ENCODE measurements around the gene SLC45A2. TPM values are rescaled to one million over a fixed set of nuclear protein-coding genes. Genes with fewer than 3 reads are reported as not detected.
"Not testable (repeated sequence)": the region's sequence is repeated elsewhere in the genome, so short reads cannot be mapped to it uniquely, and the experiment has no call there.

The SLC45A2 gene
- total RNA-seq, 1 donor from 2014 or later = not detected

DNA sequence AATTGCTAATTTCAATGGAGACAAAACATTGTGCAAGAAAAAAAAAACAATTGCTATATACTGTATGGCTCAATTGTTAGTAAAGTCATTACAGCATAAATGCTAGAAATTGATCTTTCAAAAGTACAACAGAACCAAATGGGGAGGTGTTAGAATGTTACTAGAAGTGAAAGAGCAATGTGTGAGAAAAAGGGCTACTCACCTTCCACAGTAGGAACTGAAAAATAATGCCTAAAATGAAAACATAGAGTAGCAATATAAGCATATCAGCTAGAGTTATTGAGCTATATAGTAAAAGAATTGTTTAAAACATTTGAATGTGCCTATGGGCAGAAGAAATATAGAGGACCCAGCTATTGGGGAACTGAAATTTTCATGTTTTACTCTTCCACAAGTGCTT is 59.2 kb downstream of the SLC45A2 start:
- Mint-ChIP-seq H3K9me3 (peaks cover under 1% of the 10 kb centered on the region), H3K27ac (no peak overlapping the region), H3K4me1 (peaks cover 12% of the 10 kb centered on the region), H3K4me3 (no peak overlapping the region), H3K27me3 (ENCODE audit: insufficient read depth, low read depth) (peaks cover 18% of the 10 kb centered on the region), H3K36me3 (no peaks in the 10 kb centered on the region)
- H3K9ac ChIP-seq = no peak overlapping the region
- H3K27ac ChIP-seq = no peak overlapping the region
- no peaks in the 10 kb centered on the region for H4K20me1 ChIP-seq (ENCODE audit: low read depth)
- no peak overlapping the region for H3K4me3 ChIP-seq
- H3K36me3 ChIP-seq = no peaks in the 10 kb centered on the region
- no peaks in the 10 kb centered on the region for H3F3A ChIP-seq (ENCODE audit: low read depth)
- H3K27me3 ChIP-seq = no peaks in the 10 kb centered on the region
- peaks cover 4% of the 10 kb centered on the region for H3K4me1 ChIP-seq
- no peaks in the 10 kb centered on the region for H3K79me2 ChIP-seq (ENCODE audit: low read depth)
- TF ChIP-seq EZH2 (IDR thresholded peaks at IDR 0.05) (no peak), EZH2phosphoT487 (IDR thresholded peaks at IDR 0.05) (no peak)
- TF ChIP-seq, protein P1, sequence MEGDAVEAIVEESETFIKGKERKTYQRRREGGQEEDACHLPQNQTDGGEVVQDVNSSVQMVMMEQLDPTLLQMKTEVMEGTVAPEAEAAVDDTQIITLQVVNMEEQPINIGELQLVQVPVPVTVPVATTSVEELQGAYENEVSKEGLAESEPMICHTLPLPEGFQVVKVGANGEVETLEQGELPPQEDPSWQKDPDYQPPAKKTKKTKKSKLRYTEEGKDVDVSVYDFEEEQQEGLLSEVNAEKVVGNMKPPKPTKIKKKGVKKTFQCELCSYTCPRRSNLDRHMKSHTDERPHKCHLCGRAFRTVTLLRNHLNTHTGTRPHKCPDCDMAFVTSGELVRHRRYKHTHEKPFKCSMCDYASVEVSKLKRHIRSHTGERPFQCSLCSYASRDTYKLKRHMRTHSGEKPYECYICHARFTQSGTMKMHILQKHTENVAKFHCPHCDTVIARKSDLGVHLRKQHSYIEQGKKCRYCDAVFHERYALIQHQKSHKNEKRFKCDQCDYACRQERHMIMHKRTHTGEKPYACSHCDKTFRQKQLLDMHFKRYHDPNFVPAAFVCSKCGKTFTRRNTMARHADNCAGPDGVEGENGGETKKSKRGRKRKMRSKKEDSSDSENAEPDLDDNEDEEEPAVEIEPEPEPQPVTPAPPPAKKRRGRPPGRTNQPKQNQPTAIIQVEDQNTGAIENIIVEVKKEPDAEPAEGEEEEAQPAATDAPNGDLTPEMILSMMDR (IDR thresholded peaks at IDR 0.05) = no peak
- DNase-seq (ENCODE audit: low spot score) = no peak
- H2AFZ ChIP-seq (replicated peaks) = no peak overlapping the region
- no peaks in the 10 kb centered on the region for H3K9me3 ChIP-seq (ENCODE audit: low read depth)
- no peak overlapping the region for H3K4me2 ChIP-seq

DNA sequence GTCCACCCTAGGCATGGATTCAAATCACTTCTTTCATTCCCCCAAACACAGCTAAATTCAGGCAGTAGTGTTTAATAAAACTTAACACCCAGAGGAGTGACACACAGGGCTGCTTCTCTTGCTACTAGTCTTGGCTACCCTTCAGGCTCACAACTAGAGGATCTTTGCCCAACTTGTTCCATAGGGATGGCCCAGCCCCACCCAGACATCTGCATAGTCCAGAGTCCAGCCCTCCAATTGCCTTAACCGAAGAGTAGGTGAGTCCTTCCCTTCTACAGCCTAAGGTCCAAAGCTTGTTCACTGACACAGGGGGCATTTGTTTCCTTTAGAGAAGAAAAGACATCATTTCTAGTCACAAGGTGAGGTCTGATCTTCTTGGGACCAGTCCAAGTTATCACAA is 63.5 kb downstream of the SLC45A2 start:
- Histone ChIP-seq H3F3A (ENCODE audit: low read depth) (no peaks in the 10 kb centered on the region), H3K9ac (no peak overlapping the region), H3K27me3 (no peaks in the 10 kb centered on the region), H3K9me3 (ENCODE audit: low read depth) (no peaks in the 10 kb centered on the region), H3K27ac (no peak overlapping the region), H3K4me3 (no peak overlapping the region), H3K4me2 (no peak overlapping the region), H3K4me1 (no peaks in the 10 kb centered on the region), H4K20me1 (ENCODE audit: low read depth) (no peaks in the 10 kb centered on the region), H3K36me3 (no peaks in the 10 kb centered on the region), H3K79me2 (ENCODE audit: low read depth) (no peaks in the 10 kb centered on the region), H2AFZ (replicated peaks) (no peak overlapping the region)
- H3K27me3 Mint-ChIP-seq (ENCODE audit: insufficient read depth, low read depth) = peaks cover 16% of the 10 kb centered on the region
- peaks cover 34% of the 10 kb centered on the region for H3K9me3 Mint-ChIP-seq
- H3K4me3 Mint-ChIP-seq = no peak overlapping the region
- DNase-seq (ENCODE audit: low spot score) = no peak
- no peak overlapping the region for H3K27ac Mint-ChIP-seq
- no peak for TF ChIP-seq EZH2 (IDR thresholded peaks at IDR 0.05)
- no peak for TF ChIP-seq EZH2phosphoT487 (IDR thresholded peaks at IDR 0.05)
- TF ChIP-seq, protein P1 (IDR thresholded peaks at IDR 0.05) = no peak
- H3K4me1 Mint-ChIP-seq = no peaks in the 10 kb centered on the region
- H3K36me3 Mint-ChIP-seq = no peaks in the 10 kb centered on the region

DNA sequence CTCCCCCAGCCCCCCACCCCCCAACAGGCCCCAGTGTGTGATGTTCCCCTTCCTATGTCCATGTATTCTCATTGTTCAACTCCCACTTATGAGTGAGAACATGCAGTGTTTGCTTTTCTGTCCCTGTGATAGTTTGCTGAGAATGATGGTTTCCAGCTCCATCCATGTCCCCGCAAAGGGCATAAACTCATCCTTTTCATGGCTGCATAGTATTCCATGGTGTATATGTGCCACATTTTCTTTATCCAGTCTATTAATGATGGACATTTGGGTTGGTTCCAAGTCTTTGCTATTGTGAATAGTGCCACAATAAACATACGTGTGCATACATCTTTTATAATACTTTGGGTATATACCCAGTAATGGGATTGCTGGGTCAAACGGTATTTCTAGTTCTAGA is 69.6 kb downstream of the SLC45A2 start:
- H3K4me3 ChIP-seq; H3K27ac Mint-ChIP-seq; H3K4me3 Mint-ChIP-seq; H3K27me3 ChIP-seq; H3K36me3 Mint-ChIP-seq; H3K27me3 Mint-ChIP-seq (ENCODE audit: insufficient read depth, low read depth); H3K9ac ChIP-seq; H3K79me2 ChIP-seq (ENCODE audit: low read depth); H3K4me2 ChIP-seq; H3K4me1 ChIP-seq; H3K27ac ChIP-seq; H4K20me1 ChIP-seq (ENCODE audit: low read depth); H3K4me1 Mint-ChIP-seq; H3K9me3 ChIP-seq (ENCODE audit: low read depth); H3F3A ChIP-seq (ENCODE audit: low read depth); H2AFZ ChIP-seq (replicated peaks); DNase-seq (ENCODE audit: low spot score); H3K36me3 ChIP-seq: not testable (repeated sequence)
- H3K9me3 Mint-ChIP-seq = peaks cover 43% of the 10 kb centered on the region

DNA sequence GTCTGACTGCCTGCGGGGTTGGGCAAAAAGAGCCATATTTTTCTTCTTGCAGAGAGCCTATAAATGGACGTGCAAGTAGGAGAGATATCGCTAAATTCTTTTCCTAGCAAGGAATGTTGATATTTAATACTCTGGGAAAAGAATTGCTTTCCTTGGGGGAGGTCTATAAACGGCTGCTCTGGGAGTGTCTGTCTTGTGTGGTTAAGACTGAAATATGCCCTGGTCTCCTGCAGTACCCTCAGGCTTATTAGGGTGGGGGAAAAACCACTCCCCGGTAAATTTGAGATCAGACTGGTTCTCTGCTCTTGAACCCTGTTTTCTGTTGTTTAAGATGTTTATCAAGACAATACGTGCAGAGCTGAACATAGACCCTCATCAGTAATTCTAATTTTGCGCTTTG is 78.2 kb downstream of the SLC45A2 start:
- not testable (repeated sequence) for H3F3A ChIP-seq (ENCODE audit: low read depth); DNase-seq (ENCODE audit: low spot score); H3K27ac Mint-ChIP-seq; H3K27ac ChIP-seq; H3K27me3 ChIP-seq; H3K9me3 ChIP-seq (ENCODE audit: low read depth); H3K4me3 Mint-ChIP-seq; H3K4me2 ChIP-seq; H3K4me1 Mint-ChIP-seq; H3K4me1 ChIP-seq; H3K79me2 ChIP-seq (ENCODE audit: low read depth); H3K27me3 Mint-ChIP-seq (ENCODE audit: insufficient read depth, low read depth); H4K20me1 ChIP-seq (ENCODE audit: low read depth); H2AFZ ChIP-seq (replicated peaks); H3K36me3 ChIP-seq; H3K36me3 Mint-ChIP-seq; H3K9ac ChIP-seq; H3K4me3 ChIP-seq
- peaks cover 33% of the 10 kb centered on the region for H3K9me3 Mint-ChIP-seq
